CD4-positive, alpha-beta T cell treated with Interleukin-21 for 1 hour (primary cell): ENCODE results near the gene FBXL7.

Experiments used
- DNase-seq: peaks from one replicate; pipeline ENCODE4 v3.0.0-alpha.2; 2020

Gene FBXL7

DNA sequence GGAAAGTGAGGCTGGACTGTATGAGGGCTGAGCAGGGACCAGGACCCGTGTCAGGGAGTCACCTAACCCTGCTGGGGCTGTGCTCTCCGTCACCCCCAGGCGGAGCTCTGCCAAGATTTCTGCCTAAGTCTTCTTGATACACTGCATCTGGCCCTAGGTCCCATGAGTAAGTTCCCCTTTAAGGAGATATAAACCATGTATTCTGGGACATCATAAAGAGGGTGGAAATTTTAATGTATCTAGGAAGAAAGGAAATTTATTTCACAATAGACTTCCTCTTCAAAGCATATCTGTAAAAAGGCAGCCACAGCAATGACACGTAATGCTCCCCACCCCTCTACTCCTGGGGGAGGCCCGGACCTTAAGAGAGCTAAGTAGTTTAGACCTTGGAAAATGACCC lies 183.4 kb downstream of the FBXL7 start:
- no peak for DNase-seq

DNA sequence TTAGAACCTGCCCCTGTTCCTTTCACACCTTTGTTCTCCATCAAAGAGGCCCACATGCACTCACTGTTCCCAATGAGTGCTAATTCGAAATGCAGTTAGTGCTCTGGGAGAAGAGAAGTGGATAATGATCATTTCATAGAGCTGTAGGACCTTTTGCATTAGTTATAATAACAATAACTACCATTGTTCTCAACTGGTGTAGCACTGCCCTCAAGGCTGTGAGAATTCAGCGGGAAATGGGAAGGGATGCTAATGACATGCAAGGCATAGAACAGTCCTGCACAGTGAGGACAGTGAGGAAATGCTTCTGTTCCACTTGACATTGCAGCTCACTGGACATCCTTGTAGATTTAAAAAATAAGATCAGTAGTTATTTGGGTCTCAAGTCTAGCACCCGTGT lies 187.4 kb downstream of the FBXL7 start:
- no peak for DNase-seq

DNA sequence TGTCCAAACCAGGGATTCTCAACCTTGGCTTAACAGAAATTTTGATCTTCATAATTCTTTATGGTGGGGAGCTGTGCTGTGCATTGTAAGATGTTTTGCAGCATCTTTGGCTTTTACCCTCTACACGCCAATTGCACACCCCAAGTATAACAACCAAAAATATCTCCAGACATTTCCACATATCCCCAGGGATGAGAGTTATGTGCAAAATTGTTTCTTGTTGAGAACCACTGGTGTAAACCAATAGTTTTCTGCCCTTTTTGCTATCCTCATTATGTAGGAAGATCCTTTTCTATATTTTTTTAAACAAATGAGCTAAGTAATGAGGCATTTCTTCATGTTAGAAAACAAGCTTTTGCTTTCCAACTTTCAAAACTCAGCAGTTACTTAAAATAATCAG lies 189.9 kb downstream of the FBXL7 start:
- DNase-seq, result no peak

DNA sequence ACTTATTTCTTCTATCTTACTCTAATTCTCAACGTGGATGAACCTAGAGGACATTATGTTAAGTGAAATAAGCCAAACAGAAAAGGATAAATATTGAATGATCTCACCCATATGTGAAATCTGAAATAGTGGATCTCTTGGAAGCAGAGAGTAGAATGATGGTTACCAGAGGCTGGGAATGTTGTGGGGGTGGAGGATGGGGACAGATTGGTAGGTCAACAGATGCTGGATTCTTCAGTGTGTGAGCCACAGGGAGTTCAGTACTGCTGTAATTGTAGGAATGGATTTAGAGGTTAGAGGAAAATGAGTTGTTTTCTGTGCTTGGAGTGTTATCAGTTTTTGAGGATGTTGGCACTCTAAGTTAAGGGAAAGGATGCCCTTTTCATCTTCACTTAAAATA lies 190.6 kb downstream of the FBXL7 start:
- DNase-seq, result no peak

DNA sequence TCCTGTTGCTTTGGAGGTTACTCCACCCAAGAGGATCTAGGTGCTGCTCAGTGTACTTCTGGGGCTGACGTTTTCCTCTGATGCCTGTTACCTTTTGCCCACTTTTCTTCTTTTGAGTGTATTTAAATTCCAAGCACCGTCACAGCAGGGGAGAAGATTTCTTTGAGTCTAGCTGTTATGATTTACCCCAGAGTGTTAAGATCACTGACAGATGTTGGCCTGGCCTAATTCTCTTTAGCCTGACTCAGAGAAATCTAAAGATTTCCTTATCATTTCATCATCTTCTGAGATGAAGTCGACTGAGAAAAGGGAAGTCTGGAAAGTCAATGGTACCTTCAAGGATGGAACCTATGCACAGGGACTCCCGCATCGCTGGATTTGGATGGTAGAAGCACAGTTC lies 191.5 kb downstream of the FBXL7 start:
- DNase-seq, result no peak

DNA sequence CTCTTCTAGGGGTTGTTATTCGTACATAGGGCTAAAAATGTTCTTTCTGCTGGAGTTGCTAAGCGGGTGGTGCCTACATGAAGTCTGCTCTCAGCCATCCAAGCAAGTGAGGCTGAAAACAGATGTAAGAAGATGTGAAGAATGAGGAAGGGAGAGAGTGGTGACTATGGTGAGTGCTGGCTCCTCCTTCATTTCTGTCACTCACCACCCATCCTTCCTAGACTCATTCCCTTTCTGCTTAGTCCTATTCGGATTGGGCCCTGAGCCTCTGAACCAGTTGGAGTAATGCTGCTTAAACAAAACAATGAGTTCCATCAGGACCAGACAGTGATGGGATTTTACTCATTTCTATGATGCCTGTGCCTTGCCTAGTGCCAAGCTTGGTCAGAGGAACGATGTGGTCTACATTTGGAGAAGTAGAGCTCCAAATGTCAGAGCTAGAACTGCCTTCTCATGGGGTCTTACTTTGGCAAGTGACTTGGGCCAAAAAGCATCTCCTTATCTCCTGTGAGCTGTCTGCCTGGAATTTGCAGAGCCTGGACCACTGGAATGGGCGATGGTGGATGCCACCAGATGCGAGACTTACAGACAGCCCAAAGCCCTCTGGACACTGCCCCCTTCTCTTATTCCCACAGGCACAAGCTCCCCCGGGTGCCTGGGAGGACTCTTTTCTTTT lies 192.9 kb downstream of the FBXL7 start:
- no peak for DNase-seq

DNA sequence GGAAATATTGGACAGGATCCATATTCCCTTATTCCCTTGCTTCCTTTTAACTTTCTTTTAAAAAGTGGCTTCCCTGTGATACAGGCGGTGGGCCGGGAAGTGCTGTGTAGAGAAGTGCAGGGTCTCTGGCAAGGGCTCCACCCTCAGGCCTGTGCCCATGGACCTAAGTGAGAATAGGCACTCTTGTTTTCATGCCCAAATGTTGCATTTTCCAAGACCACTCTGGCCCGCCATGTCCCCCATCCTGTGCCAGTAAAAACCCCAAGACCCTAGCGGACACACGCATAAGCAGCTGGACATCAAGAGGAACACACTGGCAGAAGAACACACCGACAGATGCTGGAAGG lies 193.4 kb downstream of the FBXL7 start:
- no peak for DNase-seq

DNA sequence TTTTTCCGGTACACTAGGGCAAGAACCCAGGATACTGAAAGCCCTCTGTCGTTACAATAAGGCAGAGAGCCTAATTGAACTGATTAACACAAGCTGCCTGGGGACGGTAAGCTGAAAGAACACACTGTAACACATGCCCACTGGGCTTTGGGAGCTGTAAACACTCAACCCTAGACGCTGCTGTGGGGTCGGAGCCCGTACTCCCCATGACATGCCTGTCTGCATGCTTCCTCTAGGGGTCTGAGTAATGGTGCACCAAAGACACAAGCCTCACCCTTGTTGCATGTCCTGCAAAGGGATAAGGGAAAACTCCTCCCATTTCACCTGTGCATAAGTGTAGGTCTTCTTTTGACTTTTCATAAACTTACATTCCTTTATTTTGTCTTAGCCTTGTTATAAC lies 194.0 kb downstream of the FBXL7 start:
- no peak for DNase-seq

DNA sequence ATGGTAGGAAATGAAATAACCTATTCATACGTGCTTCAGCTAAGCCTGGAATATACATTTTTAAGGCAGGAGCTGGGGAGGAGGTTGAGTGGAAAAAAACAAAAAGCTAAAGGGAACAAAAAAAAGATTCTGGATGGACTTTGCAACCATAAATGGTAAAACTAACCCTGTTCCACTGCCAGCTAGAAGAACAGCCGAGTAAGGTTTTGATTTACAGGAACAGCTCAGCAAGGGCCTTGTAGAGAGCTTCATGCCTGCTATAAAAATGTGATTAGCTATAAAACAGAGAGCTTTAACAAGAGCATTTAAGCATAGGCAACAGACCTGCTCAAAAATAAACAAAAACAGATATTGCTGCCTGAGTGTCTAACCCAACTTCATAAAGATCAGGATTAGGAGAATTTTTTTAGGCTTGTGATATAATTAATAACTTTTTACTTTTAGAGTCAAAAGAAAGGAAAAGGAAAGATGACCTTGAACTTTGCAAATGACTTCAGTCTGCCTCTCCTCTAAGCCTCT lies 194.8 kb downstream of the FBXL7 start:
- DNase-seq, result no peak

DNA sequence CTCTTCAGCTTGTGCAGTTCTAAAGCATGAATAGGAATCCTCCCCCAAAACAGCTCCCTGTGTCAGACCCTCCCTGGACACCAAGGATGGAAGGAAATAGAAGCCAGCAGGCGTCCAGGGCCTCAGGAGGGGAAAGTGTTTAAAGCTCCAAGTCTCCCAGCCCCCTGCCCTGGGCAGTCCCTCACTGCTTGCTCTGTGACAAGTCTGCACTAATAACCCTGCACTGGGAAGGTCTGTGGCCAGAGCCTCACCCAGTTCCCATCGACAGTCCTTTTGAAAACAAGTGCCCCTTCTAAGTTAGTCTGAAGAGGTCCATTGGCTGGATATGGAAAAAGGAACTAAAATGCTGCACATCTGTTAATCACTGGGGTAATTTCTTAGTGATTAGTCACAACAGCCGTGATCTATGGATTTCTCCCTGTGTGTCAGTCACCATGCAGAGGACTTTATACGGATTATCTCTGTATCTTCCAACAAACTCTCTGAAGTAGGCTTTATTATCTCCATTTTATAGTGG lies 195.3 kb downstream of the FBXL7 start:
- no peak for DNase-seq

DNA sequence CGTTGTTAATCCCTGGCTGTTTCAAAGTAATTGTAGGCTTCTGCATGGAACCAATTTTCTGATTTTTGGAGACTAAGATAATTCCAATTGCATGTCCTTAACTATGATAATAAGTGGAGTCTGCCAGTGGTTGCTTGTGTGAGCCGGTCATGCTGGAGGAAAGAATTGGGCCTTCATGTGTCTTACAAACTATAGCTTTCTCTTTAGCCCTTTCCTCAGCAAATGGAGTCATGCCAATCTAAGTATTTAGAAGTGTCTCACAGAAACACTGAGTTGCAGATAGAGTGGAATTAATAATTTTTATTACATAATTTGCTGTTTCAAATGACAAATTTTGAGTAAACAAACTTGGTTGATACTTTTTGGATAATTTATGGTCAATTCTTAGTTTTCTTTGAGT lies 200.4 kb downstream of the FBXL7 start:
- DNase-seq, result no peak

DNA sequence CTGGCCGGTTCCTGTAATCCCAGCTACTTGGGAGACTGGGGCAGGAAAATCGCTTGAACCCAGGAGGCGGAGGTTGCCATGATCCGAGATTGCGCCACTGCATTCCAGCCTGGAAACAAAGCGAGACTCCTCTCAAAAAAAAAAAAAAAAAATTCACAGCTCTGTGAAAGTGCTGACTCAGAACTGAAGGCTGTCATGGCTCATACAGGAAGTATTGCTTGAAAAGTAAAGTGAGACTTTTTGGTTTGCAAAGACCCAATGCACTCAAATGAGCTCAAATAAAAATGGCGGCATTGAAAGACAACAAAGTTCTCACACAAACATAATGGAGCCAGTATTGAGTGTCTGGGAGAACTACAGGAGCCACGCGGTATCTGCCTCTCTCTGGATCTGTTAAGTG lies 202.1 kb downstream of the FBXL7 start:
- DNase-seq, result no peak

DNA sequence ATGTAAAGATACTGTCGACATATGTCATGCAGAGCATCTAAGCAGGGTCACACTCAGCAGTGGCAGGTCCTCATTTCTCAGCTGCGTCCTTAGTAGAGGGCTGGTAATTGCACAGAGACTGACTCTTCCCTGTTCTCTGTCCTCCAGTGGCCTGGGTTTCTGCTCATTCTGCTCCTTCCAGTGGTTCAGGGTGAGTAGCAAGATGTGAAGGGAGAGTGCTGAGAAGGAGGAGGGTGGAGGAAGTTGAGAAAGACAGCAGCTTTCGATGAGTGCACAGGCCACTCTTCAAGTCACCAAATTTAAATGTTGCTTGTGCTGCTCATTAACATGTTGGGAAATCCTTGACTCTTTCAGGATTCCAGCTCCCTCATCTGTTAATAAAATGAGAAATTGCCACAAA lies 203.9 kb downstream of the FBXL7 start:
- DNase-seq, result no peak

DNA sequence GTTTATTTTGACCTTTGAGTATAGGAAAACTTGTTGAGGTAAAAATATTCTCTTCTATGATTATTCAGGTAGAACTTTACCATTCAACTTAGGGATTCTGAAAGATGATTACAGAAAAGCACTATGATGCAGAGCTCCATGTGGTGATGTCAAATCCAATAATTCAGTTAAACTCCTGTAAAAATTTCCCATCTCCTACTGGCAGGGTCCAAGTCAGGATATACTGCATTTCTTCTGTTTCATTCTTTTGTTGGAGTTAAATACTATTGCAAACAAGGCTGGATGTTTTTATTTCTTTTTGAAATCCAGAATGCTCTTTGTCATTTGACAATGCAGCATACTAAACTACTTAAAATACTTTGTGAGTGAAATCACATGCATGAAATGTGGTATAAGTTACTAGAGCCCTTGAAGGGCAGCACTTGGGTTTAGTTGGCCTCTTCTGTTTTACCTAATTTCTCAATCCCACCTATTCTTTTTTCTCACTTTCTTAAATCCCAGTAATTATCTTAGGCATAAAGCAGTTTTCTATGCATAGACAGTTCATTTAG lies 204.5 kb downstream of the FBXL7 start:
- DNase-seq, result no peak

DNA sequence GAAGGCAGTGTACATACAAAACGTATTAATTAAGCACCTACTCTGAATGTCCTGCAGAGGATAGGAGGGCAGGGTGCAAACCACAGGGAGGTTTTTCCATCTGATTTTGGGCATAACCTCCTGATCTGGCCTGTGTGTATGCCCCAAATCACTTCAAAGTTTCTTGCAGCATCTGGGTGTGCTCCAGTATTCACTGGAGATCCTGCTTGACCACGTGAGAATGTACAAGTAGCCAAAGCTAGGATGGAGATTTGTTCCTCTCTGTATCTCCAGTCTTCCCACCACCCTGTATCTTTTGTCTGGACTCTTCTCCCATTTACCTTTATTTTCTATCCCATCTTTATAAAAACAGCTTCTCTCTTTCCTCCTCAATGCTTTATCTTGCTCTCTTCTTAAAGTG lies 207.7 kb downstream of the FBXL7 start:
- no peak for DNase-seq

DNA sequence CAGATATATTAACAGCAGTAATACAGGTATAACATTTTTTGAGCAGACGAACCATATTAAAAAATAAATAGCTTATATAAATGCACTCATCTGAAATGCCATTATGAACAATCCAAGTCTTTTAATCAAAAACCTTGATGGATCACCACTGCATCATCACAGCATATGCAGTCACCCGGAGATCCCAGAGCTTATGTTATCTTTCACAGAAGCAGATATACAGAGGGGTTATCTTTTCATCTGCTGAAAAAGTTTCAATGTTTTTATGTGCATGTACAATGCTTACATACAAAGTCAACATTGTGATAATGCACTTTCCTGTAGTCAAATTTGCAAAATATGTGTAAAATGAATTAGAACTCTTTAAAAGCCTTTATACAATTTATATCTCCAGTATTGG lies 211.9 kb downstream of the FBXL7 start:
- no peak for DNase-seq

DNA sequence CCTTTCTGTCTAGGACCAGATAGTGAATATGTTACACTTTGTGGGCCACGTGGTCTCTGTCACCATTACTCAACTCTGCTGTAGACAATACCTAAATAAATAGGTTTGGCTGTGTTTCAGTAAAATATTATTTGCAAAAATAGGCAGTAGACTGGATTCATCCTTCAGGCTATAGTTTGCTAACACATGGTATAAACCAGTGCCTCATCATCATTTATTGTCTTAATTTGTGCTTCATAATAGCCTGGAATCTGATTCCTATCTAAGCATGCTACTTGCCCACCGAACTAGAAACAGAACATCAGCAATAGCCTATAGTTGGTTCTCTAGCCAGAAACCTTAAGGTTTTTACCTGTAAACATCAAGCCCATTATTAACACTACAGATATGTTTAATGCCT lies 215.6 kb downstream of the FBXL7 start:
- DNase-seq, result no peak

DNA sequence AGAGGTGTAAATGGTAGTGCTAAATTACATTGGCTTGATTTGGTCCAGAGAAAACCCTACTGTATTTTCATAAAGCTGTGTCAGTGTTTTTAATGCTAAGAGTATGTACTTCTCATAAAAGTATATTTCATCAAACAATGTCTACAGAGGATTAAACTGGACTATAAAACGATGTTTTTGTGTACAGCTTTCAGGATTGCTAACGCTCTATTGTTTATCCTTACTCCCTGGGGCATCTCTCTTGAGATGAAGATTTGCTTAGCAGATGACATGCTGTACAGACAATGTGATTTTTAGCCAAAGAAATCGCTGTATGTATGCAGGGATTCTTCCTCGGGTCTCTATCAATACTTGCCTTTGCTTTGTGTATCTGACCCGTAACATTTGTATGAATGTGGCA lies 216.0 kb downstream of the FBXL7 start:
- no peak for DNase-seq

DNA sequence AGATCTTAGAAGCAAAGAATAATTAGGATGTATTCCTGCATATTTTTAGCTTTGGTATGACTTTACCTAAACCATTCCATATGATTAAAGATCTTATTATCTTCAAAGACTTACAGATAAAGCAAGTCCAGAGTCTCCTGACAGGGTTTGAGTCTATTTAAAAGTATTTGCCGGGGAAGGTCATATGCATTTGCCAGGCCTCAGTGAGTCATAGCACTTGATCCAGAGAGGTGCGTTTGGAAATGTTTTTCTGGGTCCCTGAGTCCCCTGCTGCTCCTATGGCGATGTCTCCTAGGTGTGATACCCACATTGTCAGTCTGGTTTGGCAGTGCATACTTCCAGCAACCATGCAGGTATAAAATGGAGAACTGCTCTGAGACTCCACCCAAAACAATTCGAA lies 217.0 kb downstream of the FBXL7 start:
- DNase-seq, result no peak

DNA sequence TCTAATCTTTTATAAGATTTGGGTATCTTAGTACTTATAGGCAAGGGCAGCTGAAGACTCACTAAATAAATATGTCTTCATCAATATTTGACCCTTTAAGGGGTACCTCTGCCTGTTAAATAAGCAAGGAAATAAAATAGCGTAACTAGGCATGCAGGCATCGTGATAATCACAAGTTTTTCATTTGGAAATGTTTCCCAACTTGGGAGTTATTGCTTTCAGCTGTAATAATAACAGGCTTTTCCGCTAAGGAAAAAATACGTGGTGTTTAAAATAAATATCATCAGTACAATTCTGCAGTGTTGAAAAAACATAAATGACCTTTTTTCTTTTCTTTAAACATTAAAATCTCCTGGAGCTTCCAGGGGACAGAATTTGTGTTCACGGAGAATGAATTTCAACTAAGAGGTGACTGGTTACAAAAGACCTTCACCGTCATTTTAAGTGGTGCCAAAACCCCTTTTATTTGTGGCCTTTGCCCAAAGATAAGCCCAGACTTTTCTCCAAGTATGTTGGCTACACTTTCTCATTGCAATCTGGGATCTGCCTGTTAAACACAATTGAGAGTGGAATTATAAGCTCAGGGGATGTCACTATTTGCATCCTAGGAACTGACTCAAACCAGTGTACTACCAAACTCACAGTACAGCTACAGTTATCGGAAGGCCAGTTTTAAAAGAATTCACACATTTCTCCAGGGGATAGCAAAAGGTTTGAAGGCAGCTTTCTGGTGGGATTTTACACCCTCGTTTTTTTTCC lies 218.6 kb downstream of the FBXL7 start:
- DNase-seq, result no peak

DNA sequence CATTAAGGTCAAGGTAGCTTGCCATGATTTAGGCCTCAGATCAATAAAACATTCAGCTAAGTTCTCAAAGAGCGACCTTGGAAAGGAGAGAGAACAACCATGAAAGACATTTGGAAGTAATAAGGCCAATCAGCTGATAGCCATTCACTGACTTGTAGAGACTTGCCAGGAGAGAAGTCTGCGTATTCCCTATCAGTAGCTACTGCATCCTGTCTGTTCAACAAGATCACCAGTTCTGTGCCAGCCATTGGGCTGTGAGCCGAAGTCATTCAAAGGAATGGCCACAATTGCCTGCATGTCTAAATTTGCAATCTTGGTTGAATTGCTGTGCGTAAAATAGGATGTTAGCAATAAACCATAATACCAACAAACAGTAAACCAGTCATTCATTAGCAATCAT lies 219.8 kb downstream of the FBXL7 start:
- no peak for DNase-seq

DNA sequence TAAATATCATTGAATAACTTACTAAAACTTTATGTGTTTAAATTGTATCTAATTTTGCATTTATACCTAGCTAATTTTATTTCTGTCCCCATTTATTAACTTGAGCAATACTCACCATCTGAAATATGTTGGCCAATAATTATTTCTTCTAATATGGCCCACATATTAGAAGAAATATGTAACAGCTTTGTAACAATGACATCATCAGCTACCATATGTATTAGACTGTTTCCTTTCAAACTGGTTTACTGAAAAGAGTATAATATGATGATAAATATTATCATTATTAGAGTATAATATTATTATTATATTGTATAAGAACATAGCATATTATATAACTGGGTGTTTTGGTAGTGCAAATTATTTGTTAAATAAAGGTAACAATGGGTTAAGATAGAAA lies 220.5 kb downstream of the FBXL7 start:
- no peak for DNase-seq

DNA sequence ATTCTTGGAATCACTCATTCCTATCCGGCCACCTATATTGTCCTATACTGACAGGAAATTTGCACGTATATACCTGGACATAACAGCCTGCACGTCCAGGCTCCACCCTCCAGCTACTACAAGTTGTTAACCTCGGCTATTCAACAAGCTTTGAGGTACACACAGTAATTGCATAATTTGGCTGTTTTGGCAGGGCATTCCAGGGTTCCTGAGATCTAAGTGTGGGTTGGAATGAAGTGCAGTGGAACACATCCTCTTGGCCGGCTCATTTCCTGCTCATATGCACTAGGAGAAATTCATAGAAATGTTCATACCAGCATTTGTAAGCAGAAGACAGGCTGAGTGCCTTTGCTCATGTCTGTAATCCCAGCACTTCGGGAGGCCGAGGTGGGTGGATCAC lies 222.3 kb downstream of the FBXL7 start:
- no peak for DNase-seq

DNA sequence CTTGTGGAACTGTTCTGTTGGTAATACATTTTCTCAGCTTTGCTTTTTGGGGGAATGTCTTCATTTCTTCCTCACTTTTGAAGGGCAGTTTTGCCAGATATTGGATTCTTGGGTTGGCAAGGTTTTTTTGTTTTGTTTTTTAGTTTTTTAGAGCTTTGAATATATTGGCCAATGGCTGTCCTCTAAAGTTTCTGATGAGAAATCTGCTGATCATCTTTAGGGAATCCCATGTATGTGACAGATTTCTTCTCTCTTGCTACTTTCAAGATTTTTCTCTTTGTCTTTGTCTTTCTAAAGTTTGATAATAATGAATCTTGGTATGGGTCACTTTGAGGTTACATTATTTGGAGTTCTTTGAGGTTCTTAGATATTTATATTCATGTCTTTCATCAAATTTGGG lies 227.4 kb downstream of the FBXL7 start:
- no peak for DNase-seq
